ENCODE results near the gene PSRC1.

The PSRC1 gene

GRCh38 chr1:109271458-109271857 lies 11.5 kb downstream of the PSRC1 start:
- no peak for DNase-seq

- no peak for DNase-seq
Measured at GRCh38 chr1:109270623-109271317, 12.2 kb downstream of the PSRC1 start.

- DNase-seq, result no peak
Measured at GRCh38 chr1:109269981-109270622, 12.8 kb downstream of the PSRC1 start.

GRCh38 chr1:109269212-109269980 lies 13.5 kb downstream of the PSRC1 start:
- DNase-seq, result no peak

- DNase-seq, result no peak
Measured at GRCh38 chr1:109268431-109269211, 14.3 kb downstream of the PSRC1 start.

DNA sequence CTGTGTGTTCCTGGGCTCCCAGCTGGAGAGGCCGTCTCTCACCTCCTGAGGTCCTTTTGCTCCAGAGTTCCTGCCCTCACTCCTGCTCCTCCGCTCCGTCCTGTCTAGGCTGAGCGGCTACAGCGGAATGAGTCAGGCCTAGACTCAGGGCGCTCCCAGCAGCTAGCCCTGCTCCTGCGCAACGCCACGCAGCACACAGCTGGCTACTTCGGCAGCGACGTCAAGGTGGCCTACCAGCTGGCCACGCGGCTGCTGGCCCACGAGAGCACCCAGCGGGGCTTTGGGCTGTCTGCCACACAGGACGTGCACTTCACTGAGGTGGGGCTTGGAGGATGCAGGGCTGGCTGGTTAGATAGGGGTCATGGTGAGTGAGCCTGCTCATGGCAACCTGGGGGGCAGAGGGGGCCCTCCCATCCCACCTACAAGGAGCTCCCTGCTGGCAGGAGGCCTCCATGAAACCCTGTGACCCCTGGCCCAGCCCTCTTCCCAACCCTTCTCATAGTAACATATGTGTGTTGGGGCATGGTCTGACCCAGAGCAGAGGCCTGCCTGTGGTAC lies 15.1 kb downstream of the PSRC1 start:
- no peak for DNase-seq

DNA sequence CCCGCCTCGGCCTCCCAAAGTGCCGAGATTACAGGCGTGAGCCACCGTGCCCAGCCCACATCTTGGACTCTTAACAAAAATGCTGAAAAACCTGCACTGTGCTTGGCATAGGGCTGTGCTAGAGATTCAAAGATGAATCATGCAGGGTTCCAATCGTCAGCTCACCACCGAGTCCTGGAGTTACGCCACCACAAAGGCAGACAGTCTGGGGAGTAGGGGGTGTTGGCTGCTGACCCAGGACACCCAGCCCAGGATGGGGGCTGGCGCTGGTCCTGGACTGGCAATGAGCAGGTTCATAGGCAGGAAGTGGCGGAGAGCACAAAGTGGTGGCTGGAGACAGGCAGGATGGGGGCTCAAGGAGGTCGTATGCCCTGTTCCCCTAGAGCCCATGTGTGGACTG lies 16.0 kb downstream of the PSRC1 start:
- no peak for DNase-seq

GRCh38 chr1:109265741-109266330 lies 17.1 kb downstream of the PSRC1 start:
- no peak for DNase-seq

DNA sequence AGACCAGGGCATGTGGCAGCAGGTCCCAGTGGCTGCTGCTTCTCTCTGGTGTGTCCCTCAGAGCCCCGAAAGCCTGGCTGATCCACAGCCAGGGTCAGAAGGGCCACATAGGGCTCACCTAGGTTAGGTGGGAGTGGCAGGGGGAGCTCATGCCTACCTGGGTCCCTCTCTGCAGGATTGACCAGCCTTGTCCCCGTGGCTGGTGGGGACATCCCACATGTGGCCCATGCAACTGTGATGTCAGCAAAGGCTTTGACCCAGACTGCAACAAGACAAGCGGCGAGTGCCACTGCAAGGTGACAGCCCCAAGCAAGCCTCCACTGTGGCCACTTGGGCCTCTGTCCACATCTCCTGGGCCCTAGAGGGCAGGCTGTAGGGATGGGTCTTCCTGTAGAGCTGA lies 17.9 kb downstream of the PSRC1 start:
- DNase-seq, result no peak

GRCh38 chr1:109264379-109264755 lies 18.6 kb downstream of the PSRC1 start:
- no peak for DNase-seq

DNA sequence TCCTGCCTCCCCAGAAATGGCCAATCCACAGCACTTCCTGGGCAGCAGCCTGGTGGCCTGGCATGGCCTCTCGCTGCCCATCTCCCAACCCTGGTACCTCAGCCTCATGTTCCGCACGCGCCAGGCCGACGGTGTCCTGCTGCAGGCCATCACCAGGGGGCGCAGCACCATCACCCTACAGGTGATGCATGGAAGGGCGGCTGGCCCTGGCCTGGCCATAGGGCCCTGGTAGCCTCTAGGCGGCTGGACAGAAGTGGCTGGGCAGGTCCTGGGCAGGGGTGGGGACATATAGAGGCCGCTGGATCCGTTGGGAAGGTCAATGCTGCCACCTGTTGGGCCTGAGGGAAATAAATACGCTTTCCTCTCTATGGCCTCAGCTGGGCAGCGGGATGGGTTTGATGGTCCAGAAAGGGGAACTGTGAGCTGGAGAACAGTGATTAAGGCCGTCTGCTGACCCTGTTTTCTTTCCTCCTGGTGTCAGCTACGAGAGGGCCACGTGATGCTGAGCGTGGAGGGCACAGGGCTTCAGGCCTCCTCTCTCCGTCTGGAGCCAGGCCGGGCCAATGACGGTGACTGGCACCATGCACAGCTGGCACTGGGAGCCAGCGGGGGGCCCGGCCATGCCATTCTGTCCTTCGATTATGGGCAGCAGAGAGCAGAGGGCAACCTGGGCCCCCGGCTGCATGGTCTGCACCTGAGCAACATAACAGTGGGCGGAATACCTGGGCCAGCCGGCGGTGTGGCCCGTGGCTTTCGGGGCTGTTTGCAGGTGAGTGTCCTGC lies 19.2 kb downstream of the PSRC1 start:
- peak; percentile 79 for DNase-seq

DNA sequence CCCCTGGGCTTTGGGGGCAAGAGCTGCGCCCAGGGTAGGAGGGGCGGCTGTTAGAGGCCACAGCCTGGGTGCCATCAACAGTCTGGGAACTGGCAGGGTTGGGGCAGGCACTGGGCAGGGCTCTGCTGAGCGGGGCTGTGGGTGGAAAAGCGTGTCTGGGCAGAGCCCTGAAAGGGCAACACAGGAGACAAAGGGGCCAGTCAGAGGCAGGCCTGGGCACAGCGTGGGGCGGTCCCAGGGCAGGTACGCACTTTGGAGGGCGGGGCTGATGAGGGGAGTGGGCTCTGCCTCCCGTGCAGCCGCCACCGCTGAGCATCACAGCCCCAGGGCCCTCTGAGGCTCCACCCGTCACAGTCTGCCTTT lies 19.7 kb downstream of the PSRC1 start:
- DNase-seq, result no peak

DNA sequence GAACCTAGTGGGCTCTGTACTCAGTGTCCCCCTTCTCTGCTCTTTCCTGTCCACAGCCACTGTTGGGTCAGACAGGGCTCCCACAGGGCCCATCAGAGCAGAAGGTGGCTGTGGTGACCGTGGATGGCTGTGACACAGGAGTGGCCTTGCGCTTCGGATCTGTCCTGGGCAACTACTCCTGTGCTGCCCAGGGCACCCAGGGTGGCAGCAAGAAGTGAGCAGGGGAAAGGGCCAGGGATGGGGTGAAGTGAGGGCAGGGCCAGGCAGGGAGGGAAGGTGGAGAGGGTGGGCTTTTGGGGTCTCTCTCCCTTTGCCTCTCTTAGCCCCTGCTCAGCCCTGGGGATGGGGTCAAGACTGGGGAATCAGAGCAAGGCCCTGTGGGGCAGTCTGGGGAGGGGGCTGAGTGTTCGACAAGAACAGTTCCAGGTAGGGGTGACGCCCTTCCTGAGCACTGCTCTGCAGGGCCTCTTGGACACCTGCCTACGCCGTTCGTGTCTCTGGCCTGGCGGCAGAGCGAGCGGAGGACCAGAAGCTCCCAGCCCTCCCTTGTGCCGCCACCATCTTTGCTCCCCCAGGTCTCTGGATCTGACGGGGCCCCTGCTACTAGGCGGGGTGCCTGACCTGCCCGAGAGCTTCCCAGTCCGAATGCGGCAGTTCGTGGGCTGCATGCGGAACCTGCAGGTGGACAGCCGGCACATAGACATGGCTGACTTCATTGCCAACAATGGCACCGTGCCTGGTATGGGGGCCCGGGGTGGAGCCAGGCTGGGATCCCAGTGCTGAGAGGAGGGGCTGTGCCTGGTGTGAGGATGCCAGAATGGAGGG lies 20.5 kb downstream of the PSRC1 start:
- no peak for DNase-seq

- DNase-seq, result no peak
Measured at GRCh38 chr1:109261578-109261977, 21.4 kb downstream of the PSRC1 start.

DNA sequence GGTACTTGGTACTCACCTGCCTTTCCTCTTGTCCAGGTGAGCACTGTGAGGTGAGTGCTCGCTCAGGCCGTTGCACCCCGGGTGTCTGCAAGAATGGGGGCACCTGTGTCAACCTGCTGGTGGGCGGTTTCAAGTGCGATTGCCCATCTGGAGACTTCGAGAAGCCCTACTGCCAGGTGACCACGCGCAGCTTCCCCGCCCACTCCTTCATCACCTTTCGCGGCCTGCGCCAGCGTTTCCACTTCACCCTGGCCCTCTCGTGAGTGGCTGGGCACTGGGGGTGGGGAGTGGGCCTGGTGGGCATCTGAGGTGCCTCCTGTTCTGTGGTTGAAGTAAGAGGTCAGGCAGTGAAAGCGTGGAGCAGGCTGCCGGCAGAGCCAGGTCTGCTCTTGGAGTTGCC lies 21.9 kb downstream of the PSRC1 start:
- no peak for DNase-seq

DNA sequence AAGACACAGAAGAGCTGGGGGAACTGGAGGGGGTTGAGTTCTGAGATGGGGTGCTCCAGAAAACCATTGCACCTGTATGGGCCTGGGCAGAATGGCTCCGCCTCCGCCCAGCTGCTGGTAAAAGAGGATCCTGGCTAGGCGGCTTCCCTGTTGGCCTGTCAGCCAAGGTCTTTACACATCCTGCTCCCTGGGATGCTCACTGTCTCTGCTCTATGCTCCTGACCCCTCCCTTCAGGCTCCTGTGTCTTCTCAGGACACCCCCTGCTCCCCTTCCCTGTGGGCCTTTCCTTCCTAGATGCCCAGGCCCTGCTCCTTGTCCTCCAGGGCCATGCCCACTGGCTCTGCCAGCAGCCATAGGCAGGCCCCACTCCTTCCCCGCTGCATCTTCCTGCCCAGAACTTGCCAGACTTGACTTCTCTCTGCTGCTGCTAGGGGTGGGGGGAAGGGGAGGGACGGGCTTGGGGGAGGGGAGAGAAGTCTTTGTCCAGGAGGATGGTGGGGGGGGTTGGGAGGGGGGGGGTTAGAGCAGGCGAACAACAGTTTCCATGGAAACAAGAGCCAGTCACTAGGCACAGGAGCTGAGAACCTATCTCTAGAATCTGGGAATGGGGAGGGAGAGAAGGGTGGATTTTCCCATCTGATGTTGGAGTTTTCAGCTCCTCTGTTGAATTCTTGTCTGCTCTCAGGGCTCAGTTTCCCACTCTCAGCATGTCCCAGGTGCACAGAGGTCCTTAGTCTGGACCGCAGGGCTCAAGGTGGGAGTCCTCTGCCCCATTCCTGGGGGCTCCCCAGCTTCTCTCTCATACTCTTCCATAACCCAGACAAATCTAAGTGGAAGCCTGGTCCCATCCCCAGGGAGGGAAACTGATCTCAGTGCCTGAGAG lies 23.0 kb downstream of the PSRC1 start:
- DNase-seq, result peak; percentile 10

- DNase-seq, result peak; percentile 54
Measured at GRCh38 chr1:109258481-109259466, 24.2 kb downstream of the PSRC1 start.

GRCh38 chr1:109257682-109258421 lies 25.1 kb downstream of the PSRC1 start:
- peak; percentile 53 for DNase-seq
